ENCODE results near the gene NKPD1. TPM values are rescaled to one million over a fixed set of nuclear protein-coding genes. Genes with fewer than 3 reads are reported as not detected.

NKPD1 gene
- total and polyA plus RNA-seq, 9 of the 15 experiments (the other 6 are each of a cell fraction or from before 2014, with no cell fraction given) = 0.03 to 0.09 (median 0.04) TPM; not detected in 5

GRCh38 chr19:45137179-45137761 lies 23.5 kb downstream of the NKPD1 start (continued):
- TF ChIP-seq CHD7 (IDR thresholded peaks at IDR 0.05; ENCODE audit: low read depth, low read length) (no peak), BDP1 (IDR thresholded peaks at IDR 0.05; ENCODE audit: insufficient read depth, insufficient read length) (no peak), ZNF224 (CRISPR knock-in tag; IDR thresholded peaks at IDR 0.05) (no peak), E2F1 (CRISPR knock-in tag; IDR thresholded peaks at IDR 0.05) (no peak), TRIM24 (IDR thresholded peaks at IDR 0.05) (no peak), ZNF140 (CRISPR knock-in tag; IDR thresholded peaks at IDR 0.05) (no peak), MBD2 (IDR thresholded peaks at IDR 0.05; ENCODE audit: borderline replicate concordance, low read depth) (no peak), PCBP2 (IDR thresholded peaks at IDR 0.05; ENCODE audit: low read depth, low read length, poor library complexity, severe bottlenecking) (no peak), HSF4 (CRISPR knock-in tag; IDR thresholded peaks at IDR 0.05; ENCODE audit: borderline replicate concordance) (no peak), ETV6 (IDR thresholded peaks at IDR 0.05; ENCODE audit: borderline replicate concordance in 1 of 2, low read depth in 2 of 2, low read length in 1 of 2) (no peak), ETV6 (CRISPR knock-in tag; IDR thresholded peaks at IDR 0.05; ENCODE audit: borderline replicate concordance) (no peak), ZFP30 (CRISPR knock-in tag; IDR thresholded peaks at IDR 0.05; ENCODE audit: borderline replicate concordance) (no peak), ARID2 (IDR thresholded peaks at IDR 0.05) (no peak), ATF1 (CRISPR knock-in tag; IDR thresholded peaks at IDR 0.05) (no peak), ATF1 (tag; IDR thresholded peaks at IDR 0.05) (no peak)
- TF ChIP-seq, protein P1, sequence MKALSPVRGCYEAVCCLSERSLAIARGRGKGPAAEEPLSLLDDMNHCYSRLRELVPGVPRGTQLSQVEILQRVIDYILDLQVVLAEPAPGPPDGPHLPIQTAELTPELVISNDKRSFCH (CRISPR knock-in tag; IDR thresholded peaks at IDR 0.05) = no peak
- TF ChIP-seq, protein P1 (tag; IDR thresholded peaks at IDR 0.05) = no peak

All from K562 (cell line).